Measurements from ENCODE around the gene TRPM6.
"Not testable (repeated sequence)": the region's sequence is repeated elsewhere in the genome, so short reads cannot be mapped to it uniquely, and the experiment has no call there.

Gene TRPM6

GRCh38 chr9:74858751-74859414 is 28.8 kb downstream of the TRPM6 start:
- H3K4me3 ChIP-seq (ENCODE audit: low read depth, low read length): no peak overlapping the region
- TF ChIP-seq CTCF (IDR thresholded peaks at IDR 0.05; ENCODE audit: borderline replicate concordance, insufficient read depth, low read depth, low read length): no peak

GRCh38 chr9:74856989-74857388 is 30.7 kb downstream of the TRPM6 start:
- no peak for TF ChIP-seq CTCF (IDR thresholded peaks at IDR 0.05; ENCODE audit: borderline replicate concordance, insufficient read depth, low read depth, low read length)
- no peak overlapping the region for H3K4me3 ChIP-seq (ENCODE audit: low read depth, low read length)

DNA sequence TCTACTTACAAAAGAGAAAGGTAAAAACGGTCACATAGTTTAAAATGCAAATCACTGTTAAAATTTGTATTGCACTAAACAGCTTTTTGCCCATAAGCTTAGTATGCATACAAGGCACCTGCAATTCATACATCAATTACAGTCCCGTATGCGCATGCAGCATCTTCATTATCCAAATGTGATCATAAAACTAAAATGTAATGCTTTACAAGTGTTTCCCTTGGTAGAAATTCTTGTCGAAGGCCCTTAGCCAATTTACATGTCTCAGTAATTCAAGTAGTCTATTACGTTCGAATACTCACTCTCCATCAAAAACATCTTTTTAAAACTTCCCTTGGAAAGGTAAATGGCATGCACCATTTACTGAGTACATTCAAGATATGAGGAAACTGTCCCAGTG is 32.6 kb downstream of the TRPM6 start:
- no peak for TF ChIP-seq CTCF (IDR thresholded peaks at IDR 0.05; ENCODE audit: borderline replicate concordance, insufficient read depth, low read depth, low read length)
- no peak overlapping the region for H3K4me3 ChIP-seq (ENCODE audit: low read depth, low read length)

DNA sequence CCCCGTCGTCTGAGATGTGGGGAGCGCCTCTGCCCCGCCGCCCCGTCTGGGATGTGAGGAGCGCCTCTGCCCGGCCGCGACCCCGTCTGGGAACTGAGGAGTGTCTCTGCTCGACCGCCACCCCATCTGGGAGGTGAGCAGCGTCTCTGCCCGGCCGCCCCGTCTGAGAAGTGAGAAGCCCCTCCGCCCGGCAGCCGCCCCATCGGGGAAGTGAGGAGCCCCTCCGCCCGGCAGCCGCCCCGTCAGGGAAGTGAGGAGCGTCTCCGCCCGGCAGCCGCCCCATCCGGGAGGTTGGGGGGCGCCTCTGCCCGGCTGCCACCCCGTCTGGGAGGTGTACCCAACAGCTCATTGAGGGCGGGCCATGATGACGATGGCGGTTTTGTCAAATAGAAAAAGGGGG is 34.7 kb downstream of the TRPM6 start:
- H3K4me3 ChIP-seq (ENCODE audit: low read depth, low read length): not testable (repeated sequence)

GRCh38 chr9:74848153-74848525 is 39.6 kb downstream of the TRPM6 start:
- no peak overlapping the region for H3K4me3 ChIP-seq (ENCODE audit: low read depth, low read length)
- no peak for TF ChIP-seq CTCF (IDR thresholded peaks at IDR 0.05; ENCODE audit: borderline replicate concordance, insufficient read depth, low read depth, low read length)

- H3K4me3 ChIP-seq (ENCODE audit: low read depth, low read length): no peak overlapping the region
- TF ChIP-seq CTCF (IDR thresholded peaks at IDR 0.05; ENCODE audit: borderline replicate concordance, insufficient read depth, low read depth, low read length): no peak
These were observed 40.1 kb downstream of the TRPM6 start for GRCh38 chr9:74847478-74848152.

- H3K4me3 ChIP-seq (ENCODE audit: low read depth, low read length): no peak overlapping the region
- no peak for TF ChIP-seq CTCF (IDR thresholded peaks at IDR 0.05; ENCODE audit: borderline replicate concordance, insufficient read depth, low read depth, low read length)
These were observed 41.0 kb downstream of the TRPM6 start for GRCh38 chr9:74846766-74847165.

All from GM12875 (cell line).